Iris pigment epithelial cell (primary cell): ENCODE data around the gene SCYGR8.

Experiments
- DNase-seq: peaks from one replicate; pipeline ENCODE4 v3.0.0-alpha.2; 2011; ENCODE audit warnings: low read depth

SCYGR8 gene

DNA sequence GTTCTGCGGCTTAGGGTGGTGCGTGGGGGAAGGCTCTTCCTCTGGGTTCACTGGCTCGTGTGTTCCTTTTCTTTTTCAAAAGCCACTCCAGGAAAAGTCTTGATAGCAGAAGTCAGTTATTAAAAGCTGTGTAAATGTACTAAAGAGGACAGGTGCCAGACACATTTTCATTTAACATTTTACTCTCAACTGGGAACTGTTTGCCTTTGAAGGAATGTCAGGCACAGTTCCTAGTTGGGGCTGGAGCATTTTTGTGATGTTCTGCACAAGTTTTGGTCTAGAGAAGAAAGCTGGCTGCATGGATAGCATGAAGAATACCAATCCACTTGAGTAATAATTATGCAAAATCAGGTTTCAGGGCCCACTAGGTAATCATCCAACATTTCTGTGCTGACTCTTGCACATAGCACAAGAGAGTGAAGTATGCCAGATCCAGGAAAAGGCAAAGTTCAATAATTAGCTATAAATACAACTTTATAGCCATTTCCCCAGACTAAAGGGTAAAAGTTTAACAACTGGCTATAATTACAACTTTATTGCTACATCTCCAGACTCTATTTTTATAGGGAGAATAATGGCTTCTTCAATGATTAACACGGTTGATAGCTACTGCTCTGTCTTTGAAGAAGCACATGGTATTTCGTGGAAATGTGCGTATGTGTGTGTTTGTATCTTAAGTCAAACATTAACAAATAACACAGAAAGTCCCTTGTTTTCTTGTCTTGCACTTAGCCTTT is 16.2 kb downstream of the SCYGR8 start:
- no peak for DNase-seq

DNA sequence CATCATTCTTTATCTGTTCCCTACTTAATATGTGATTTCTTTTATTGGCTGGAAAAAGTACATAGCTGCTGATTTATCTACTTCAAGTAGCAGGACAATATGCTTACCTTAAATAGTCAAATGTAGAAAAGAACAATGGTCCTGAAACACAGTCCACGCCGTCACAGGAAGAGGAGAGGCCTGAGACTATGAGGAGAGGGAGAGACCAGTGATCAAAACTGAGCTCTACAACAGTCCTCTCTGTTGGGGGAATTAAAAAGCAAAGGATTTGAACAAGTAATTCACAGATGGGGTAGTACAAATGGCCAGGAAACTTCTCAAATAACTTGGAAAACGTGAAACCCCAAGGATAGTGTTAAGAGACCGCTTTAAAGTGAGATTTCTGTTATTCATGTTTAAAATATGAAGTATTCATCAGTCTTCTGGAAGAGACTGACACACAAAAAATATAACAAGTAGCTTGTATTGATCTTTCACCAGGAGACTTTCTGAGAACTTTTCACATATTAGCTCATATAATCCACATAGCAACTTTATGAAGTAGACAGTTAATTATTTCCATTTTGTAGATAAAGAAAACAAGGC is 20.2 kb downstream of the SCYGR8 start:
- DNase-seq, result no peak

- peak; percentile 64 for DNase-seq
Observed at GRCh38 chr2:227766373-227766883, 20.7 kb downstream of the SCYGR8 start.

GRCh38 chr2:227767830-227768229 is 22.1 kb downstream of the SCYGR8 start:
- DNase-seq, result no peak

- DNase-seq, result peak; percentile 40
Observed at GRCh38 chr2:227772197-227772661, 26.5 kb downstream of the SCYGR8 start.

DNA sequence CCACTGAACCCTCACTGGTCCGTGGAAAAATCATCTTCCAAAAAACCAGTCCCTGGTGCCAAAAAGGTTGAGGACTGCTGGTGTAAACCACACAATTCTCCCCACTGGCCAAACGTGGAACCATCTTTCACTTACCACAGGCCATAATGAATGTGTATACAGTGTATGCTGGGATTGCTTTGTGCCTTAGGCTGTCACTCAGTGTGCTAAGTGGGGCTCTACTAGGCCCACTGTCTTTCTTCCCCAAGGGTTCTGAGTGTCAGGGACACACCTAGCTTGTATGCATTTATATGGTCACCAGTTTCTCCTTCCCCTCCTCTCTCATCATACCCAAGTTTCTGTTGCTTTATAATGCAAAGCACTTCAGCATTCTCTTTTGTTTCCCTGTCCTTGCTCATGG is 27.2 kb downstream of the SCYGR8 start:
- DNase-seq, result no peak

DNA sequence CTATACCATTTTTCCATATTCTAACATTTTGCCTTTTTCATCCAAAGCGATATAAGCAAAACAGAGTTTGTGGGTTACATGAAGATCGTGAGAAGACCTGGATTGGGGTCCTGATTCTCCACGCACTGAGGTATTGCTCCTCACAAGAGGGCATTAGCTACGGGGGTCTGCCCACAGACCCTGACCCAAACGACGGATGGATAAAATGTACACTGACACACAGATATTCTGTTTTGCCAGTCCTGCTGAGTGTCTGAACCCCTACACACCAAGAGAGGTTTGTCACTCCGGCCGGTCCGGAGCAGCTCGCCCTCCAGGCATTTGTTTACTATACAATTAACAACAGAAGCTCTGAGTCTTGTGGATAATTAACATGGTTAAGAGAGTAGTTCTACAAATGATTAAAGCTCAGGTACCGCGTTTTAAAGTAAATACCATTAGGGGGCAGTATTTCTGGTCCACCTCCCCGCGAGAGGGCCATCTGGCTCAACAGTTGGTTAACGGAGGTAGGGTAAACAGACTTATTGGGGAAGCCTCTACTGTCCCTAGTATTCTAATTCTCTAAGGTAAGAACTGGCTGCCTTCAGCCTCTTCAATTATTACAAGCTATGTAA is 28.4 kb downstream of the SCYGR8 start:
- no peak for DNase-seq

DNA sequence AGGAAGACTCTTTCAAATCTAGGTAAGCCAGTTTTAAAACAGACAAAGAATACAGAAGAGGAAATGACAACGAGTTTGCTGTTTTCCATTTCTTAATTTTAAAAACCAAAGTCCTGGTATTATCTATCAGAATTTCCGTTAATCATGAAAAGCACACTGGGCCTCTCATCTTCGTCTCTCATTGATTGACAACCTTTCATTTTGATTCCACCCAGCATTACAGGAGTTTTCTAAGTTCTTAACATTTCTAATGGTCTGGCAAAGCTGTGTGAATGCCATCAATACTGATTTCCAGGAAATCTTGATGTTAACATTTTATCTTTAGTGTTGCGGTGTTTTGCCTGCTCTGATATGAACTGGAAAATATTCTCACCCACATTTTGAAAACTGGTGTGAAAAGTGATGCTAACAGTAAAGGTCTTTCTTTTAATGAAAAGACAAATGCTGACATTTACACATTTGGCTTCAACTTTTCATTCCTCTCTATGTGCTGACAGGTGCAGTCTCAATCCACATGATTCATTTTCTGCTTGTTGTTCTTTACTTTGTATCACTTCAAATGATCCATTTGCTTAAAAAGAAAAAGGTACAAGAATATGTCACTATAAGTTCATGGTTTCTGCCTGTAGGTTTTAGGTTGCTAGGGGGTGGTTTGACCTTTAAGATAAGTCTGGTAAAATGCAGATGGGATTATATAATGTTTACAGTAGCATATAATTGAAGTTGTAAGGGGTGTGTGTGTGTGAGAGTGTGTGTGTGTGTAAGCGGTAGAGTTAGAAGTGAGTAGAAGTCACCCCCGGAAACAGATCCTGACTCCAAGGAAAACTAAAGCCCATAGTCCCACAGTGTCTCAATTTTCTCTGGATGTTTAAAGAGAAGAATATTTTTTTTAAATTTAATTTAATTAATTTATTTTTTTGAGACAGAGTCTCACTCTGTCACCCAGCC is 29.5 kb downstream of the SCYGR8 start:
- DNase-seq, result no peak

- no peak for DNase-seq
Observed at GRCh38 chr2:227780981-227781615, 35.4 kb downstream of the SCYGR8 start.

GRCh38 chr2:227781841-227782240 is 36.1 kb downstream of the SCYGR8 start:
- no peak for DNase-seq

DNA sequence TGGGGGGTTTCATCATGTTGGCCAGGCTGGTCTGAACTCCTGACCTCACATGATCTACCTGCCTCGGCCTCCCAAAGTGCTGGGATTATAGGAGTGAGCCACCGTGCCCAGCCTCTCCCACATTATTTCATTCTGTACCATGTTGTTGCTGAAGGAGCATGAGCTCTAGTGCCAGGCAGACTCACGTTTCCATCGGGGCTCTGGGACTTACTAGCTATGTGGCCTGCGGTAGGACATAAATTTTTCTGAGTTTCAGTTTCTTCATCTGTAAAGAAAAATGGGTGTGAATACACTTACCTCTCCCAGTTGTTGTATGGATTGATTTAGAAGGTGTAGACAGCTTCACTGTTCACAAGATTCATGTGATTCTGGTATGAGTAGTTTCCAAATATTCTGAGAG is 37.1 kb downstream of the SCYGR8 start:
- no peak for DNase-seq

- no peak for DNase-seq
Observed at GRCh38 chr2:227783404-227784138, 37.9 kb downstream of the SCYGR8 start.

- no peak for DNase-seq
Observed at GRCh38 chr2:227785293-227785692, 39.6 kb downstream of the SCYGR8 start.

- DNase-seq, result peak; percentile 27
Observed at GRCh38 chr2:227788561-227789018, 42.9 kb downstream of the SCYGR8 start.

- peak; percentile 58 for DNase-seq
Observed at GRCh38 chr2:227789803-227790202, 44.1 kb downstream of the SCYGR8 start.

DNA sequence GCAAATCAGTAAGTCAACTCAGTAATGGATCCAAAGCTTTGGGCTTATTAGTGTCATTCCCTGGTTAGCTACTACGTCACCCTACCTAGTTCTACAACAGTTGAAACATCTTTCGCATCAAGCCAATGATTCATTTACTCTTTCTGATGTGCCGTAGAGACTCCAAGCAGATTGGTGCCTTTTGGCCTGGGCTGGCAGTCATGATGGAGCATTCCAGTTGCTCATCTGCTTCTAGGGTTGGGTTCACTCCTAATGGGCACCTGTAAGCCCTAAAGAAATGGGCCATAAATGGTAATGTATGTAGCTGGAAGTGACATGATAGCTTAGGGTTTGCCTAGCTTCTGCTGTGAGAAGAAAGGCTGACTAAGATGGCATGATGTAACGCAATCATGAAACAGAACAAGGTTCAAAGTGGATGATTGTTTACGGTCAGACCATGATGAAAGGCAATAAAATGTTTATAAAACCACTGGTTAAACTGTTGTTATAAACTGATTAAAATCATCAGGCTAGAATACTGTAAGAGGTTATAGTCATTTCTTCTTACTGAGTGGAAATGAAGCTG is 47.5 kb downstream of the SCYGR8 start:
- DNase-seq, result no peak
